Muscle layer of duodenum (tissue), 2 donors: ENCODE data around the gene CTSV.
"Not testable (repeated sequence)": the region's sequence is repeated elsewhere in the genome, so short reads cannot be mapped to it uniquely, and the experiment has no call there.

Source experiments
- H3K27ac ChIP-seq: one replicate; pipeline ENCODE4 v1.7.0; 2013; ENCODE audit warnings: mild to moderate bottlenecking, low read length
- H3K27me3 ChIP-seq: one replicate; pipeline ENCODE4 v1.7.0; 2013; ENCODE audit warnings: low read depth, mild to moderate bottlenecking, control low read depth, low read length
- H3K36me3 ChIP-seq, 2 donors: one replicate each; pipeline ENCODE4 v1.7.0; 2013; ENCODE audit warnings: low read length in 2 of 2, control low read depth in 1 of 2, mild to moderate bottlenecking in 1 of 2; ENCODE audit not compliant: insufficient read depth in 2 of 2, control insufficient read depth in 1 of 2
- H3K4me1 ChIP-seq, 2 donors: one replicate each; pipeline ENCODE4 v1.7.0; 2013; ENCODE audit warnings: low read length in 2 of 2, mild to moderate bottlenecking in 2 of 2, control low read depth in 1 of 2, moderate library complexity in 1 of 2; ENCODE audit not compliant: insufficient read depth in 2 of 2, control insufficient read depth in 1 of 2
- H3K4me3 ChIP-seq, 2 donors: one replicate each; pipeline ENCODE4 v1.7.0; 2013; ENCODE audit warnings: low read length in 2 of 2, low read depth in 1 of 2, mild to moderate bottlenecking in 1 of 2
- H3K9me3 ChIP-seq, 2 donors: one replicate each; pipeline ENCODE4 v1.7.0; 2013; ENCODE audit warnings: low read length in 2 of 2, control low read depth in 1 of 2, mild to moderate bottlenecking in 1 of 2; ENCODE audit not compliant: control insufficient read depth in 1 of 2
- donor health status: healthy.

CTSV gene

GRCh38 chr9:97070325-97070724 lies 31.4 kb upstream of the CTSV start:
- H3K4me1 ChIP-seq, H3K9me3 ChIP-seq, H3K27ac ChIP-seq, H3K36me3 ChIP-seq, H3K4me3 ChIP-seq, H3K27me3 ChIP-seq: not testable (repeated sequence)

- H3K36me3 ChIP-seq = no peaks in the 10 kb centered on the region
- H3K27me3 ChIP-seq = peaks cover 4% of the 10 kb centered on the region
- H3K9me3 ChIP-seq = peaks cover 0 to 6% of the 10 kb centered on the region in 2 donors
- H3K4me1 ChIP-seq = no peaks in the 10 kb centered on the region
- no peak overlapping the region for H3K4me3 ChIP-seq
- H3K27ac ChIP-seq = no peak overlapping the region
Measured at GRCh38 chr9:97067490-97067889, 28.5 kb upstream of the CTSV start.

DNA sequence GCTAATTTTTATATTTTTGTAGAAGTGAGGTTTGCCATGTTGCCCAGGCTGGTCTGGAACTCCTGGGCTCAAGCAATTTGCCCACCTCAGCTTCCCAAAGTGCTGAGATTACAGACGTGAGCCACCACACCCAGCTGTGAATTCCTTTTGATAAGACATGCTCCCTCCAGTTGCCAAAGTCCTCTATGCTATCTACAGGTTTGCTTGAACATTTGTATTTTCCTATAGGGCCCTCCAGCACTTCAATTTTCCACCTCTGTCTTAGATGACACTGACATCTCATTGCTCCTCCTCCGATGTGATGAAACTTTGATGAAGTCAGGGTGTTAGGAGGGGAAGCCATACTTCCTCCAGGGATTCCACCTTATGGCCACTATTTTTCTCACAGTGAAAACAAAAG lies 25.2 kb upstream of the CTSV start:
- Histone ChIP-seq H3K4me1 (no peaks in the 10 kb centered on the region), H3K36me3 (no peaks in the 10 kb centered on the region), H3K27ac (no peak overlapping the region), H3K9me3 (peaks cover 0 to 6% of the 10 kb centered on the region in 2 donors), H3K4me3 (no peak overlapping the region), H3K27me3 (no peaks in the 10 kb centered on the region)

GRCh38 chr9:97060796-97061195 lies 21.9 kb upstream of the CTSV start:
- H3K4me3 ChIP-seq = no peak overlapping the region
- no peaks in the 10 kb centered on the region for H3K27me3 ChIP-seq
- H3K4me1 ChIP-seq = no peaks in the 10 kb centered on the region
- no peak overlapping the region for H3K27ac ChIP-seq
- H3K36me3 ChIP-seq = no peaks in the 10 kb centered on the region
- no peaks in the 10 kb centered on the region for H3K9me3 ChIP-seq

- no peak overlapping the region for H3K4me3 ChIP-seq
- H3K27ac ChIP-seq = no peak overlapping the region
- H3K4me1 ChIP-seq = no peaks in the 10 kb centered on the region
- H3K27me3 ChIP-seq = no peaks in the 10 kb centered on the region
- no peaks in the 10 kb centered on the region for H3K36me3 ChIP-seq
- H3K9me3 ChIP-seq = no peaks in the 10 kb centered on the region
Measured at GRCh38 chr9:97059626-97060025, 20.7 kb upstream of the CTSV start.

DNA sequence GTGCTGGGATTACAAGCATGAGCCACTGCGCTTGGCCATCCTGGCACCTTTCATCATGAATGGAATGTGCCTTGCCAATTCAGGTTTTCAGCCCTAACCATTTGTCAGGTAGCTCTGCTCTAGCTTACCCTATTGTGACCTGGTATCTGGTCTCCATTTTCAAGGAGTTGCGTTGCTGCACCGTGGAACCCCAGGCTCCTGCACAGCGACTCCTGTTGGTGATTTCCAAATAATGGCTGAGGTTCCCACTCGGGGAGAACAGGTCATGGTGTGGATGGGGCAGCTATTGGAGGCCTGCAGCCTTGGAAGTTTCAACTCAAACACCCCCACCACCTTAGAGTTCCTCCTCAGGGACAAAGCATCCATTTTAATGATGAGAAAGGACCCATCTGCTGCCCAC lies 18.7 kb upstream of the CTSV start:
- no peak overlapping the region for H3K4me3 ChIP-seq
- H3K36me3 ChIP-seq = no peaks in the 10 kb centered on the region
- H3K9me3 ChIP-seq = no peaks in the 10 kb centered on the region
- peaks cover 3% of the 10 kb centered on the region for H3K27me3 ChIP-seq
- H3K27ac ChIP-seq = no peak overlapping the region
- H3K4me1 ChIP-seq = no peaks in the 10 kb centered on the region

GRCh38 chr9:97055891-97056290 lies 16.9 kb upstream of the CTSV start:
- not testable (repeated sequence) for H3K4me1 ChIP-seq, H3K27ac ChIP-seq, H3K36me3 ChIP-seq, H3K9me3 ChIP-seq, H3K27me3 ChIP-seq, H3K4me3 ChIP-seq

DNA sequence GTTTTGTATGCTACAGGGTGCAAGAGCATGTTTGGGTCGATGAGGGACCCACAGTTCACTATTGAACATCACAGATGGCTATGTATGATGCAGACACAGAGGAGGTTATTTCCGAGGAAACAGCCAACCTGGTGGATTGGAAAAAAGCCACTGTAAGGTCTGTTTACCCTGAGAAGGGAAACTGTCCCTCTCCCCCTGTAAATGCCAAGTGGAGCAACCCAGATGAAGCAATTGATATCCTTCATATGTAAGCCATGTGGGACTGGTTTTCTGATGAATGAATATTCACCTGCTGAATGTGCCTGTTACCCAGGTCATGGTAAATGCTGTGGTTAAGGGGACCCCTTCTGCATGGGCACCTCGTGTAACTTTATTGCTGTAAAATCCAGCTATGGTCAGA lies 14.8 kb upstream of the CTSV start:
- Histone ChIP-seq H3K36me3 (no peaks in the 10 kb centered on the region), H3K4me3 (no peak overlapping the region), H3K4me1 (no peaks in the 10 kb centered on the region), H3K27ac (no peak overlapping the region), H3K27me3 (peaks cover 3% of the 10 kb centered on the region), H3K9me3 (no peaks in the 10 kb centered on the region)

- Histone ChIP-seq H3K36me3 (no peaks in the 10 kb centered on the region), H3K4me1 (no peaks in the 10 kb centered on the region), H3K9me3 (no peaks in the 10 kb centered on the region), H3K27me3 (peaks cover 3% of the 10 kb centered on the region), H3K4me3 (no peak overlapping the region), H3K27ac (no peak overlapping the region)
Measured at GRCh38 chr9:97052735-97053134, 13.8 kb upstream of the CTSV start.

GRCh38 chr9:97046228-97046627 lies 7.3 kb upstream of the CTSV start:
- H3K4me3 ChIP-seq = no peak overlapping the region
- no peaks in the 10 kb centered on the region for H3K27me3 ChIP-seq
- H3K9me3 ChIP-seq = peaks cover 0 to 3% of the 10 kb centered on the region in 2 donors
- H3K27ac ChIP-seq = no peak overlapping the region
- H3K36me3 ChIP-seq = no peaks in the 10 kb centered on the region
- no peaks in the 10 kb centered on the region for H3K4me1 ChIP-seq

- no peak overlapping the region for H3K4me3 ChIP-seq
- no peak overlapping the region for H3K27ac ChIP-seq
- no peaks in the 10 kb centered on the region for H3K36me3 ChIP-seq
- no peaks in the 10 kb centered on the region for H3K27me3 ChIP-seq
- peaks cover 0 to 3% of the 10 kb centered on the region in 2 donors for H3K9me3 ChIP-seq
- H3K4me1 ChIP-seq = no peaks in the 10 kb centered on the region
Measured at GRCh38 chr9:97045300-97045699, 6.4 kb upstream of the CTSV start.

DNA sequence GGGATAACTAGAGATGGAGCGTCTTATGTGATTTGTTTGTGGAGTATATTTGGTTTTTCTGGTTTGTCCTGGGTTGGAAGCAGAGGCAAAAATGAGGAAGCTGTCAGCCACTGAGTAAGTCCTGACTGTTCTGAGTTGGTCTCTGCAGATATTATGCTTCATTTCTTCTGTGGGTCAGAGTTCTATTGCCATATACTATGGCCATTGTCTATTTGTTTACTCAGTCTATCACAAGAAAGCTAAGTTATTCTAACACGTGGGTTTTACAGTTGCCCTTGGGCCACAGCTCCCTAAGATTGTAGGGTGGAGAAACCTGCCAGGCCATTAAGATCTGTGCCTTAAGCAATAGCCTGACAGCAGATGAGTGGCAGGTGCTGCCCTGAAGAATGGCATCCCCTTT lies 3.0 kb upstream of the CTSV start:
- Histone ChIP-seq H3K27ac (no peak overlapping the region), H3K27me3 (peaks cover 11% of the 10 kb centered on the region), H3K9me3 (peaks cover 0 to 3% of the 10 kb centered on the region in 2 donors), H3K36me3 (no peaks in the 10 kb centered on the region), H3K4me1 (peaks cover 0 to 15% of the 10 kb centered on the region in 2 donors), H3K4me3 (no peak overlapping the region)
